GM21360 (cell line): ENCODE results near the gene CACNA1C.

Experiments used
- ATAC-seq: cut with Tn5 transposase; IDR thresholded peaks from one replicate; pipeline ENCODE4 v1.9.1; 2021; ENCODE audit warnings: mild to moderate bottlenecking, moderate library complexity; ENCODE audit not compliant: unreplicated experiment

The CACNA1C gene

DNA sequence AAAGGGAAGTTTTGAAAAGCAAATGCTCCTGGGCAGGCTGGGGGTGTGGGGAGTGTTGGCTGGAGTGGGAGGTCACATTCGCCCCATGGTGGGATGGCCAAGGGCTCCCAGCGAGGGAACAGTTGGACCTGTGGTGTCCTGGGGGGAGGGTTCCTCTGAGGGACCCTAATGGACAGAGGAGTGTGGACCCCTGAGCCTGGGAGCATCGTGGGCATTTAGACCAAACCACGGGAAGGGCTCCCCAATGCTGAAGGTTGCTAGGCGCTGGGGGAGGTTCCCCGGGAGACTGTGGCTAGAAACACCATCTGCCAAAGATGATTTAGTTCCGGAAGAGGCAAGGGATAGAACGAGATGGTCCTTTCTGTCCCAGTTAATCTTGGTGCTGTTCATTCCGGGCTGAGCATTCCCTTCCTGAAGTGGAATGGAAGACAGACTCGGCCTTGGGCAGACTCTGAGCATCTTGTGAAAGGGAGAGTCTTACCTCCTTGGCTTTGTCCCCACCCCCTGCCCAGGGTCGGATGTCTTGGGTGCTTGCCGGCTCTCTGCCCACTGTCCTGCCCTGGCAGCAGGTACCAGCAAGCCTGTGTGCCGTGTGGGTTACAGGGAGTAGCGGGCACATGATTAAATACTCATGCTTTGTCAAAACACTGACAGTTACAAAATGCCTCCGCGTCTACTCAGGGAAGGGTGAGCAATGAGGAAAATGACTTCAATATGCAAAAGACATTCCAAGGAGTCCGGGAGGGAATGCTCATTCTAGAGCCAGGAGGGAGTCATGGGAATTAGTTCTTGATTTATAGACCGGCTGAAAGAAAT is 215.9 kb downstream of the CACNA1C start:
- no peak for ATAC-seq

GRCh38 chr12:2270846-2271245 is 218.1 kb downstream of the CACNA1C start:
- no peak for ATAC-seq

DNA sequence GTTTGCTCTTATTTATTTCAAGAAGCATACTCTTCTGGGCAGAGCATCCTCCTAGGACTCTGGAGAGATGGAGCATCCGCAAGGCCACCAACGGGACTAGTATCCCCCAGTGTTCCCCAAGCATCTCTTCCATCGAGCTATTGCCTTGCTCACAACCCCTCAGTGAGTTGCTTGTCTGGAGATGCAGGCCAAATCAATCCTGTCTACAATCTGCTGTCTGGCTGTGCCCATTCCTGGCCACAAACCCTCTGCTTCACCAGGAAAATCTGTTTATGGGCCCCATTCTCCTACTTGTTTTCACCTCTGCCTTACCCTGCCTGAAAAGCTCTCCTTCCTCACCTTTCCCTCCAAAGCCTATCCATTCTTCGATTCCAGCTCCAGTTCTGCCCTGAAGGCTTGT is 219.2 kb downstream of the CACNA1C start:
- ATAC-seq: no peak

DNA sequence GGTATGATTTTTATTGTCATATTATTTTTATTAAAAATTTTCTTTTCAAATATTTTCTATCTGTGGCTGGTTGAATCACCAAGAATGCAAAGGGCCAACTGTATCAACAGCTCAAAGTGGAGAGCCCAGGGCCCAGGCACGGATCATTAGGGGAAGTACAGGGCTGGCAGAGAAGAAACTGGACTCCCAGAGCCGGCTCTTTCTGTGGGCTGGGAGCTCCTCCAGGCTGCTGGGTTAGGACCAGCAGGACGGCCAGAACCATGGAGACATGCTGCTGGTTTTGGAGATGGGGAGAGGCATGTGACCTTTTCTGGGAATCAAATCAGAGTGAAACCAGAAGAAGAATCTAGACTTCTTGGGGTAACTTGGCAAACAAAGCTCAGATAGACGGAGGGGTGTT is 220.5 kb downstream of the CACNA1C start:
- no peak for ATAC-seq

GRCh38 chr12:2273751-2274150 is 221.0 kb downstream of the CACNA1C start:
- no peak for ATAC-seq

DNA sequence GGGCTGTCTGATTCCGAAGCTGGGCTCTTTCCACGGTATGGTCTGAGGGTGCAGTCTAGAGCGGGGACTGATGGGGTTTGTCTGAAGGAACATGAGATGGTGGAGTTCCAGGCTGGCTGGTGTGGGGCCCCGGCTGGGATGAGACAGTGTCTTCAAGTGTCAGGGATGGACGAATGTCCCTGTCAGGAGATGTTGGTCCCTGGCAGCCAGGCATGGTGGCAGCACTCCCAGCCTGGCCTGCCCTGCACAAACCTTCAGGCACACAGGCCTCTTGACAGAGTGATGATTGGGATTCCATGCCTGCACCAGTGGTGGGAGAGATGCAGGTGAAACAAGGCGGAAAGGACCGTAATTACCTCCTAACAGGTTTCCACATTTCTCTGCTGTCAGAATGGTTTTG is 221.9 kb downstream of the CACNA1C start:
- no peak for ATAC-seq

DNA sequence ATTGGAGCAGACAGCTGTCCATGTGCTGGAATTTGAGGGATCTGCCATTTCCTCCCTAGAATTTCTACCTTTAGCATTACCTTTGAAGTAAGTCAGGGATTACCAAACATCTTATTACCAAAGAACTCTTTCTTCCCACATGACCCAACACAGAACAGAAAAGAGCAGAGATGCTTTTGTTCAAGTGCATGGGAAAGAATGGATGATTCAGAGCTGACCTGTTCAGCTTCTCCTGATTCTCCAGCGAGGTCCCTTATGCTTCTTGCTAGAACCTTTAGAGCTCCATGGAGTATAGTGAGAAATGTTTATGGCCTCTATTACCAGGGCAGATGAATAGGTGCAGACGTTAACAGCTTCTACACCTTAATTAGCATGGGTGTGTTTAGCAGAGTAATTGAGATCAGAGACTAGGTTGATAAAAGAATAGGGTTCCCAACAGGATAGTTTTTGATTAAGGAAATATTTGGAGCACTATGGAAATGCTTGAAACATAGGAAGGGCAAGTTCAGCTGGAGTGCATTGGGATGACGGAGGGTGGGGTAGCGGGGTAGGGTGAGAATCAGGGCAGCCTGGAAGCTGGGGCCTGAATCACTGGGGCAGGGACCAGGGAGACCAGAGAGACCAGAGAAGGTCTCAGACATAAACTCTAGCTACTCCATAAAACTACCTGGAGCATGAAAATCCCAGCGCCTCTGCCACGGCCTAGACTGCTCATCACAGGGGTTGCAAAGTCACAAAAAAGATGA is 223.7 kb downstream of the CACNA1C start:
- ATAC-seq: no peak

GRCh38 chr12:2277492-2278155 is 224.8 kb downstream of the CACNA1C start:
- no peak for ATAC-seq

GRCh38 chr12:2281446-2281845 is 228.7 kb downstream of the CACNA1C start:
- no peak for ATAC-seq

- no peak for ATAC-seq
Observed at GRCh38 chr12:2282318-2282717, 229.5 kb downstream of the CACNA1C start.

DNA sequence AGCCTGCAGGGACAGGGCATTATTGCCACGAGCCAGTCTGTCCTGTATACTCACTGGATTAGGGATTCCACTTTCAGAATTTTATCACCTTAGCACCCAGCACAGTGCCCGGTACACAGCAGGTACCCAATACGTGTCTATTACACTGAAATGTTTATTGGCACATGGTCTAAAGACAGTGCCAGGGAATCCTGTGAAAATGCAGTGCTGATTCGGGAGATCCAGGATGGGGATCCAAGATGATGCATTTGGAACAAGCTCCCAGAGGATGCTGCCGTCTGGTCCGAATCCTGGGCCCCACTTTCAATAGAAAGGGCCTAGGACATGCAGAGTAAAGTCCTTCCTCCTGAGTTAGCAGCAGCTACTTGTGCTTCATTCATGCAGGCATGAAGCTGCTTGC is 230.7 kb downstream of the CACNA1C start:
- ATAC-seq: no peak

DNA sequence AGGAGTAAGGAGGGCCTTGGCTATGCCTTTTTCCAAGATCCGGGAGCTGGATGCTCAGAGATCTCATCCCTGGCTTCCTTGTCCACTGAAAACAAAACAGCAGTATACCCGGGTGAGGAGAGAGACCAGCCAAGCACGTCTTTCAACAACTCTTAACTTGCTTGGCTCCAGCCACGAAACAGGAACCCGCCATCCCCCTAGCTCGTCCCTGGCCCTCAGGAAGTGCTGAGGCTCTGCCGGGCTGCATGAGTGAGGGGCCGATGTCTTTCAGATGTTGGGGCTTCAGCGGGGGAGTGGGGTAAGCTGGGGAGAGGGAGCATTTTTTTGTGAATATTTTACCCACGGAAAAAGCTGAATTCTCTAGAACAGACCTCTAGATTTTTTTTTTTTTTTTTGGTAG is 231.1 kb downstream of the CACNA1C start:
- no peak for ATAC-seq

DNA sequence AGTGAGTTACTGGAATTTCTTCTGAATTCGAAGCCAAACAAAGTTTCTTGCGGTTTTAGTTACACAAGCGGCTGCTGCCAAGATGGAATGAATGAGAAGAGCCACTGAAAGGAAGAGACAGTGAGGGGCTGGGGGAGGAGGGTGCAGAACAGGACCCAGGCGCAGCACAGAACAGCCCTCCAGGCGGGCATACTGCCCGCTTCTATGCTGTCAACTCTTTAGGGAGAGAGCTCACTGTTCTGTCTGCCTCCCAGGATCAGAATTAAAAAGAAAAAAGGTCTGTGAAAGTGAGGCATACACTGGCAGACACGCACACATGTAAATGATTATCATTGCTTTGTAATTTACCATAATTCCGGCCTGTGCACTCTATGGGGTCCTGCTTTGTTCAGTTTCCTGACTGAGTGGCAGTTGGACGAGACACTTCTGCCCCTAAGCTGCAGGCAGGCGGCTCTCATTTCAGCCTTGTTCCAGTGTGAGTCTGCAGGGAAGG is 231.6 kb downstream of the CACNA1C start:
- no peak for ATAC-seq

GRCh38 chr12:2284857-2285256 is 232.1 kb downstream of the CACNA1C start:
- no peak for ATAC-seq

DNA sequence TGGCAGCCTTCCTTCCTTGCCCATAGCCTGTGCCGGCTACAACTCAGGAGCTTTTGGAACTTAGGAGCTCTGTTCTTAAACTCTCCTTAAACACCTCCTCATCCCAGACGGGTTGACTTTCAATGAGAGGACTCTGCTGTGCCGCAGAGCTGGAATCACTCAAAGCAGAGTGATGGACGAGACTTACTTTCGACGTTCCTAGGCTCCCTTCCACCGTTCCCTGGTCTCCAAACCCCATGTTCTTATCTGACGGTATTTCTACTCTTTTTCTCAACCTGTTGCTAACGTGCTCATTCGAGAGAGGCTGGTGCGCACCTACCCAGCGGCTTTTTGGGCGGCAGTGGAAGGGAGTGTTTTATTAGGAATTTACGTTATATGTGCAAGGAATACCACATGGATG is 232.7 kb downstream of the CACNA1C start:
- ATAC-seq: no peak

DNA sequence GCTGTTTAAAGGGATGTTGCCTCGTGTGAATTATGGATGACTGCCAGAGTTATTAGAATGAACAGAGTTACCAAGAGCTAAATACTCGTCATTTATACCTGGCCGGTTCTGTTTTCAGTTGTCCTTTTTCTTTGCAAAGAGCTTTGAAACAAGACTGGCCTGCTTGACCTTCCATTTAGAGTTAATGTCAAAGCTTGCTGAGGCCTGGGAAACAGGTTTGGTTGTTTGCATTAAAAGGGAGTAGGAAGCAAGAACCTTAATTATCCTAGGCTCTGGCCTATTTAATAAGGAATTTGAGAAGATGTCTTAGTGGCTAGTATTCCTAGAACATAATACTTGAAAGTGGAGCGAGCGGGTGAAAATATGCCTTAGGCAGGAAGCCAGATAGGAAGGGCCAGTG is 233.3 kb downstream of the CACNA1C start:
- no peak for ATAC-seq

DNA sequence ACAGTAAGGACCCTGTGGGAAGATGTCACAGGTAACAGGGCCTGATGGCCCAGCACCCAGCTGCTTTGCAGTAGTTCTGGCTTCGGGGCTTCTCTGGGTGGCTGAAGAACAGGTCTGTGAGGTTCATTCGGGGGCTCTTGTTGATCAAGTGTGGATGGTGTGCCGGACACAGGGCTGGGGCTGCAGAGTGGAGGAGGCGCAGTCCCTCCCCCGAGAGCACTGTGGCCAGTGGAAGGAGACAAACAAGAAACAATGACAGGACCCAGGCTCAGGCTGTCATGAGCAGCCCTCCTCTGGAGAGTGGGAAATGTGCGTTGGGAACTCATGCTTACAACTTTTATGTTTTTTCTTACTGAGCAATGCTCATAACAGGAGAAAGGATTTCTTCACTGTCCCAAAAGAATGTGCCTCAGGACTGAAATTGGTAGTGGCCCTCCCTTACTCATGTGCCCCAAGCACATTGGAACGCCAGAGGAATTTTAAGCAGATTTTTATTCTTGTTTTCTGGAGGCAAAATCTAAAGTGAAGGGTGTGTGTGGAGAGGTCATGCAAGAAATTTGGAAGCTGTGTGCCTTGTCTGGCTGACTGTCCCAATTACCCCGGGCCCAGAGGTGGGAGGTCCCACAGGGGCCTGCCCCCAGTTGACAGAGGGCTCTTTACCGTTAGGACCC is 233.8 kb downstream of the CACNA1C start:
- ATAC-seq: no peak

GRCh38 chr12:2287151-2287550 is 234.4 kb downstream of the CACNA1C start:
- no peak for ATAC-seq

DNA sequence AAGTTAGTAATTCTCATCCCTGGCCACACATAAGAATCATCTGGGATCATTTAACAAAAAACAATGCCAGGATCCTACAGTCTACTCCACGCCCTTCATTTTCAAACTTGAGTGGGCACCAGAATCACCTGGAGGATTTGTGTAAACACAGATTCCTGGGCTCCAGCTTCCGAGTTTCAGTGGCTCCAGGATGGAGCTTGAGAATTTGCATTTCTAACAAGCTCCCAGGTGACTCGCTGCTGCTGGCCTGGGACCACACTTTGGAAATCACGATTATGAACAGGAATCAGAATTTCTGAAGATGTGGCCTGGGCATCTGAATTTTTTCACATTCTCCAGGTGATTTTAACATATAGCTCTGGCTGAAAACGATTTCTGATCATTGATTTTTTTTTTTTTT is 234.8 kb downstream of the CACNA1C start:
- no peak for ATAC-seq

GRCh38 chr12:2288001-2288400 is 235.2 kb downstream of the CACNA1C start:
- ATAC-seq: no peak

DNA sequence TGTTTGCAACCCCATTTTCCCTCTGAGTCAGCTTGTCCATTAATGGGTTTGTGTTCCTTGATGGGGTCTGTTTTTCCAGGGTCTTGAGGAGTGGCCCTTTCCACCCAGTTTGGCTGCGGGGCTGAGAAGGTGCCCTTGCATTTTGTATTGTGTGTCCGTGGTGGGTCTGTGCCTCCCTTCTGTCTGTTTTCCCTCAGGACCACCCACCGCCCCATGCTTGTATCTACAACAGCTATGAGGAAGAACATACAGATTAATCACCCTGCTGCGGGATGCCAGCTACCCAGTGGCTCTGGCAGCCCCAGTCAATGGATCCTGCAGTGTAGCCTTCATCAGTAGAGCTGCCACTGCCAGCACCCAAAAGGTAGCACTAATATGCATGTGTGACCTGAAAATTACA is 235.7 kb downstream of the CACNA1C start:
- no peak for ATAC-seq
